Testis (tissue), 2 donors: Measurements from ENCODE around the gene CCKAR.
"Not testable (repeated sequence)": the region's sequence is repeated elsewhere in the genome, so short reads cannot be mapped to it uniquely, and the experiment has no call there.

Experiments used
- CTCF ChIP-seq, 3 experiments: fragments of 450-650 bp in 2 of 3; fragments of 200-600 bp in 1 of 3; sonication (generic) in 1 of 3; IDR thresholded peaks; one replicate each; pipeline ENCODE4 v1.5.1; 2016 to 2019; ENCODE audit warnings: antibody characterized with exemption in 3 of 3, mild to moderate bottlenecking in 2 of 3, moderate library complexity in 1 of 3
- POLR2A ChIP-seq: fragments of 450-650 bp; IDR thresholded peaks from one replicate; pipeline ENCODE4 v1.6.1; 2017; ENCODE audit warnings: antibody characterized with exemption, mild to moderate bottlenecking, moderate library complexity

DNA sequence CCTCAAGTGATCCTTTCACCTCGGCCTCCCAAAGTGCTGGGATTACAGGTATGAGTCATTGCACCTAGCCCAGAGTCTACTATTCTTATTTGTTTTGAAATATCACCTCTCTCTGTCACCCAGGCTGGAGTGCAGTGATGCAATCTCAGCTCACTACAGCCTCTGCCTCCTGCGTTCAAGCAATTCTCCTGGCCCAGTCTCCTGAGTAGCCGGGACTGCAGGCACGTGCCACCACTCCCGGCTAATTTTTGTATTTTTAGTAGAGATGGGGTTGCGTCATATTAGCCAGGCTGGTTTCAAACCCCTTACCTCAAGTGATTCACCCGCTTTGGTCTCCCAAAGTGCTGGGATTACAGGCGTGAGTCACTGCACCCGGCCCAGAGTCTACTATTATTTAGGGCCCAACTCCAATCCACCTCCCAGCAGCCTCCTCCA is 10.3 kb upstream of the CCKAR start:
- not testable (repeated sequence) for TF ChIP-seq CTCF (IDR thresholded peaks at IDR 0.05); POLR2A
